ENCODE data around the gene GNA12. TPM values are rescaled to one million over a fixed set of nuclear protein-coding genes. Genes with fewer than 3 reads are reported as not detected.

GNA12 gene
- total and polyA plus RNA-seq, 9 of the 15 experiments (the other 6 are each of a cell fraction or from before 2014, with no cell fraction given): 0.65 to 32.7 (median 9.6) TPM

DNA sequence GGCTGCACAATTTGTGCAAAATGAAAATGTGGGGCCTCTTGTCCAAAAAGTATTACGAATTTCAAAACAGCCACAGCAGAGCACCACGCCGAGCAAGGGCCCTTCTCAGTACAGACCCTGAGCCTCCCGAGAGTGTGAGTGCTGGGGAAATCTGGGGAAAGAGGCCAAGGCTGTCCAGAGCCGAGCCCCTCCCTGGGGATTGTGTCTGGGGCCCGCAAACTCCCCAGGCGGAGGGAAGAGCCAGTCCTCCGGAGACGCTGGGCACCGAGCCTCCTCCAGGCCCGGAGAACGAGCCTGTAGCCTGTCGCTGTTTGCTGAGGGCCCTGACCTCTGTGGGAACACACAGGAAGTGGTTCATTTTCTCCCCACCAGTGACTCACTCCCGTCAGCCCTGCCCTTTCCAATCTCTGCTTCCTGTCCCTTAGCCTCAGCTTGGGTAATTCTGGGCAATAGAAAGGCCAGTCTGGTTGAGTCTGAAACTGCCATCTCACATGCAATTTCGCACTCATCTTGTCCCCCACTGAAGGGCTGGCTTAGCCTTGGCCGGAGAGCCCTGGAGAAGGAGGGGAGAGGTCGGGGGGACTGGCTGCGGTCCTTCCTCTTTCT, 19.5 kb upstream of the GNA12 start (continued):
- TF ChIP-seq, protein P1, sequence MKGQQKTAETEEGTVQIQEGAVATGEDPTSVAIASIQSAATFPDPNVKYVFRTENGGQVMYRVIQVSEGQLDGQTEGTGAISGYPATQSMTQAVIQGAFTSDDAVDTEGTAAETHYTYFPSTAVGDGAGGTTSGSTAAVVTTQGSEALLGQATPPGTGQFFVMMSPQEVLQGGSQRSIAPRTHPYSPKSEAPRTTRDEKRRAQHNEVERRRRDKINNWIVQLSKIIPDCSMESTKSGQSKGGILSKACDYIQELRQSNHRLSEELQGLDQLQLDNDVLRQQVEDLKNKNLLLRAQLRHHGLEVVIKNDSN (CRISPR knock-in tag; IDR thresholded peaks at IDR 0.05): no peak
- TF ChIP-seq CTBP1 (IDR thresholded peaks at IDR 0.05; ENCODE audit: borderline replicate concordance): peak; percentile 12; the same call in 1 of the 2 replicates
- TF ChIP-seq, protein P2, sequence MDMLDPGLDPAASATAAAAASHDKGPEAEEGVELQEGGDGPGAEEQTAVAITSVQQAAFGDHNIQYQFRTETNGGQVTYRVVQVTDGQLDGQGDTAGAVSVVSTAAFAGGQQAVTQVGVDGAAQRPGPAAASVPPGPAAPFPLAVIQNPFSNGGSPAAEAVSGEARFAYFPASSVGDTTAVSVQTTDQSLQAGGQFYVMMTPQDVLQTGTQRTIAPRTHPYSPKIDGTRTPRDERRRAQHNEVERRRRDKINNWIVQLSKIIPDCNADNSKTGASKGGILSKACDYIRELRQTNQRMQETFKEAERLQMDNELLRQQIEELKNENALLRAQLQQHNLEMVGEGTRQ (CRISPR knock-in tag; IDR thresholded peaks at IDR 0.05): no peak
- TF ChIP-seq, protein P3, sequence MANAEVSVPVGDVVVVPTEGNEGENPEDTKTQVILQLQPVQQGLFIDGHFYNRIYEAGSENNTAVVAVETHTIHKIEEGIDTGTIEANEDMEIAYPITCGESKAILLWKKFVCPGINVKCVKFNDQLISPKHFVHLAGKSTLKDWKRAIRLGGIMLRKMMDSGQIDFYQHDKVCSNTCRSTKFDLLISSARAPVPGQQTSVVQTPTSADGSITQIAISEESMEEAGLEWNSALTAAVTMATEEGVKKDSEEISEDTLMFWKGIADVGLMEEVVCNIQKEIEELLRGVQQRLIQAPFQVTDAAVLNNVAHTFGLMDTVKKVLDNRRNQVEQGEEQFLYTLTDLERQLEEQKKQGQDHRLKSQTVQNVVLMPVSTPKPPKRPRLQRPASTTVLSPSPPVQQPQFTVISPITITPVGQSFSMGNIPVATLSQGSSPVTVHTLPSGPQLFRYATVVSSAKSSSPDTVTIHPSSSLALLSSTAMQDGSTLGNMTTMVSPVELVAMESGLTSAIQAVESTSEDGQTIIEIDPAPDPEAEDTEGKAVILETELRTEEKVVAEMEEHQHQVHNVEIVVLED (CRISPR knock-in tag; IDR thresholded peaks at IDR 0.05): no peak
- TF ChIP-seq MEF2D (tag; conservative IDR thresholded peaks at IDR 0.05; ENCODE audit: low read depth): no peak; the same call in 1 of the 2 replicates
- TF ChIP-seq ZNF586 (CRISPR knock-in tag; conservative IDR thresholded peaks at IDR 0.05): no peak
- no peak for TF ChIP-seq NR2F6 (CRISPR knock-in tag; IDR thresholded peaks at IDR 0.05)
- TF ChIP-seq, protein P4, sequence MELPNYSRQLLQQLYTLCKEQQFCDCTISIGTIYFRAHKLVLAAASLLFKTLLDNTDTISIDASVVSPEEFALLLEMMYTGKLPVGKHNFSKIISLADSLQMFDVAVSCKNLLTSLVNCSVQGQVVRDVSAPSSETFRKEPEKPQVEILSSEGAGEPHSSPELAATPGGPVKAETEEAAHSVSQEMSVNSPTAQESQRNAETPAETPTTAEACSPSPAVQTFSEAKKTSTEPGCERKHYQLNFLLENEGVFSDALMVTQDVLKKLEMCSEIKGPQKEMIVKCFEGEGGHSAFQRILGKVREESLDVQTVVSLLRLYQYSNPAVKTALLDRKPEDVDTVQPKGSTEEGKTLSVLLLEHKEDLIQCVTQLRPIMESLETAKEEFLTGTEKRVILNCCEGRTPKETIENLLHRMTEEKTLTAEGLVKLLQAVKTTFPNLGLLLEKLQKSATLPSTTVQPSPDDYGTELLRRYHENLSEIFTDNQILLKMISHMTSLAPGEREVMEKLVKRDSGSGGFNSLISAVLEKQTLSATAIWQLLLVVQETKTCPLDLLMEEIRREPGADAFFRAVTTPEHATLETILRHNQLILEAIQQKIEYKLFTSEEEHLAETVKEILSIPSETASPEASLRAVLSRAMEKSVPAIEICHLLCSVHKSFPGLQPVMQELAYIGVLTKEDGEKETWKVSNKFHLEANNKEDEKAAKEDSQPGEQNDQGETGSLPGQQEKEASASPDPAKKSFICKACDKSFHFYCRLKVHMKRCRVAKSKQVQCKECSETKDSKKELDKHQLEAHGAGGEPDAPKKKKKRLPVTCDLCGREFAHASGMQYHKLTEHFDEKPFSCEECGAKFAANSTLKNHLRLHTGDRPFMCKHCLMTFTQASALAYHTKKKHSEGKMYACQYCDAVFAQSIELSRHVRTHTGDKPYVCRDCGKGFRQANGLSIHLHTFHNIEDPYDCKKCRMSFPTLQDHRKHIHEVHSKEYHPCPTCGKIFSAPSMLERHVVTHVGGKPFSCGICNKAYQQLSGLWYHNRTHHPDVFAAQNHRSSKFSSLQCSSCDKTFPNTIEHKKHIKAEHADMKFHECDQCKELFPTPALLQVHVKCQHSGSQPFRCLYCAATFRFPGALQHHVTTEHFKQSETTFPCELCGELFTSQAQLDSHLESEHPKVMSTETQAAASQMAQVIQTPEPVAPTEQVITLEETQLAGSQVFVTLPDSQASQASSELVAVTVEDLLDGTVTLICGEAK (IDR thresholded peaks at IDR 0.05): peak; percentile 91
- TF ChIP-seq, protein P4 (CRISPR knock-in tag; IDR thresholded peaks at IDR 0.05): no peak
- peak; percentile 59 for TF ChIP-seq SMAD4 (CRISPR knock-in tag; conservative IDR thresholded peaks at IDR 0.05)

All from K562 (cell line).